Activated CD4-positive, alpha-beta T cell treated with anti-CD3 and anti-CD28 coated beads, Interleukin-2, Interleukin-6, amounts not matched to agents 100 ng/mL and 50 ng/mL, durations not matched to agents 16 hours and 8 hours (primary cell): ENCODE results near the gene FAM219A.
A peak's percentile ranks its signal among the peaks of the same experiment; 100 is the strongest.

ENCODE experiments used
- DNase-seq: peaks from one replicate; pipeline ENCODE4 v3.0.0-alpha.2; 2020

FAM219A gene

DNA sequence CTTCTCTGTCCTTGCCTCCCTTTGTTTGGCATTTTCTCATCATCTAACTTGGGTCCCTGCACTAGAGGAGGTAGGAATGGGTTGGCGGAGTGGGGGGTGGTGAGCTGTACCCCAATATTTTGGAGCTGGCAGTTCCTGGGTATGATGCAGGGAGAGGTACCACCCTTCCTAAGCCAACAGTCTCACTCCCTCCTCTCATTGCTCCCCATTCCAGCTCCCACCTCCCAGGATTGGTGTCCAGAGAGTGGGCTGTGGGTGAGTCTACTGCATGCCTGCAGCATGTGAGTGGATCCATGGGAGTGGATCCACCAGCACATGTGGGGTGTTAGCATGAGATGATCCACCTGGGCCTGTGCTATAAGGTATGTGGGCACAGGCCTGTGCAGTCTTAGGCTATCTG lies 59.5 kb downstream of the FAM219A start:
- no peak for DNase-seq

DNA sequence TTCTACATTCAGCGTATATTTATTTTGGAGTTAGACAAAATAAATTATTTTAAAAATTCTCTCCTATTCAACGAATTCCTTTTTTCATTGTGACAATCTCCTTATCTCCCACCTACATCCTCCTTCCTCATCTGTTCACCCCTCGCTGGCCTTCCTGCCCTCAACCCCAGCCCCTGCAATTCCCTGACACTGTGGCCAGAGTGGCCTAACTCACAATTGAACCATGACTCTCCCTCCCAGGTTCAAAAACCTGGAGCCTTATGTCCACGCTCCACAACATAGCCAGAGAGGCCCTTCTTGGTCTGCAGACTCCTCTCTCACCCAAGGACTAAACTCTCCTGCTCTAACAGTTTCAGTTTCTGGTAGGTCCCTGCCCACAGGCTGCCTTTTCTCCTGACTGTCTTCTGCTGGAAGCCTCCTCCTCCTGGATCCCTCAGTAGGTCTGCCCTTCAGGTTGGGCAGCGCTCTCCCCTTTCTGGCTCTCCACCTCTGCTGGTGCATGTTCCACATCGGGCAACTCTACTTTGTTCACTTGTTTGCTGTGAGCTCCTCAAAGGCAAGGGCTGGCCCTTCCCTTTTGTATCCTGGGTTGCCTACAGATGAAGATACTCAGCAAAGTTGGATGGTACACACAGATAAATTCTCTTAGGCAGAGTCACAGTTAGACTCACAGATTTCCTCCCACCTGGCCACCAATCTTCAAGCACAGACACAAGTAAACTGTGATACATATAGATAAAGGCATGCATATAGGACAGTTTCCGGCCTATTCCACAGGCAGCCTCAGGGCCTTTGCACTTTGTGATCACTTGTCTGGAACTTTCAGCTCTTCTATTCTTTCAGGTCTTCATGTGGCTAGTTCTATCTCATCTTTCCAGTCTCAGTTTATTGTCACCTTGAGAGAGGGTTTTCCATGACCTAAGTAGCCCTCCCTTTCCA lies 61.8 kb downstream of the FAM219A start:
- no peak for DNase-seq

GRCh38 chr9:34392511-34392910 lies 65.9 kb downstream of the FAM219A start:
- no peak for DNase-seq

DNA sequence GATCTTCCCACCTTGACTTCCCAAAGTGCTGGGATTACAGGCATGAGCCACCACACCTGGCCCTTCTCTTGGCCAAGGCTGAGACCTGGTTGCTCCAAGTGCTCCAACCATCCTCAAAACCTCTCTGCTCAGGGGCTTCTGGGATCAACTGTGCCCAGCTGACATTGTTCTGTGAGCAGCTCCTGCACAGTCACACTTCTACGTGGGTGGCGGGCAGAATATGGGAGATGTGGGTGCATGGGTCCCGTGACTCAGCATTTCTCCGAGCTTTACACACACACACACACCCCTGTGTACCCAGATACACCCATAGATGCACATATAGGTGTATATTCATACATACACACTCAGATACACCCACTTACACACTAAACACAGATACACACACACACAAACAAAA lies 71.1 kb downstream of the FAM219A start:
- no peak for DNase-seq

- DNase-seq: no peak
Measured at GRCh38 chr9:34386656-34387055, 71.7 kb downstream of the FAM219A start.

DNA sequence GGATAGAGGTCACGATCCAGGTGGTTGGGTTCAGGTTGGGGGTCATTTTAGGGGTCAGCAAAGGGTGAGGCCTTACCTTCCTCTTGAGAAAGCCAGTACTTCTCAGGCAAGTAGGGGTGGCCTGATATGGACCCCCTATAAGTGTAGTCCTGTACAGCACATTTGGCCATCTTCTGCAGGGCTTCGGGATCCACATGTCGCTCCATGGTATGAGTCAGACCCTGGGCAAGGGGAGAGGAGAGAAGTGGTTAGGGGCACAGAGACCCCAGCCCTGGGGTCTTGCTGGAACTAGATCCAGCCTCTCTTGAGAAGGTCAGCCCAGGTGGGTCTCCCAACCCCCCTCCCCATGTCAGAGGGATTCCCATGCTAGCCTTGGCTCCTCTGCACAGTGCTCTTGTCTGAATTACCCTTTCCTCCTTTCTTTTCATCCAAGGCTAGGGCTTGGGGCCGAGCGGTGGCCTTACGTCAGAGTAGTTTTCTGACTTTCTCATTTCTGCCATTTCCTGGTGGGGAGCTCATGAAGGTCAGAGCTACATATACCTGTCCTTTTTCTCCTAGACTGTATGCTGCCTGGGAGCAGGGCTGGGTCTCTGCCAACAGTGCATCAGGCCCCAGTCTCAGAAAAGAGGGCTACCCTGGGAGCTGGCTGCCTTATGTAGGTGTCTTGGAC lies 72.7 kb downstream of the FAM219A start:
- DNase-seq: no peak

- no peak for DNase-seq
Measured at GRCh38 chr9:34384368-34385165, 73.8 kb downstream of the FAM219A start.

- DNase-seq: no peak
Measured at GRCh38 chr9:34383904-34384303, 74.5 kb downstream of the FAM219A start.

DNA sequence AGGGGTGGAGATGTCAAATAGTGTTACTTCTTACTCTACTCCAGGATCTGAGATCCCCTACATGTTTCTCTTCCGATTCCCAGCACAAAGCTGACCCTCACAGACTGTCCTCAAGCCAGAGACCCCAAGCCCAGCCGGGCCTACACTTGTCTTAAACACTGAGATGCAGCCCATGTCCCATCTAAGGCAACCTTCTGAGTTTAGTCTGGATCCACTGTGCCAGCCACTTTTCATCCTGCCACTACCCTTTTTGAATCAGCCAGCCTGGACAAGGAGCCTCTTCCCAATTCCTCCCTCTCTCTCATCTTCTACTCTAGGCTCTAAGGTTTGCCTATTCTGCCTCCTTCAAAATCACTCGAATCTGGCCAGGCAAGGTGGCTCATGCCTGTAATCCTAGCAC lies 75.5 kb downstream of the FAM219A start:
- no peak for DNase-seq

DNA sequence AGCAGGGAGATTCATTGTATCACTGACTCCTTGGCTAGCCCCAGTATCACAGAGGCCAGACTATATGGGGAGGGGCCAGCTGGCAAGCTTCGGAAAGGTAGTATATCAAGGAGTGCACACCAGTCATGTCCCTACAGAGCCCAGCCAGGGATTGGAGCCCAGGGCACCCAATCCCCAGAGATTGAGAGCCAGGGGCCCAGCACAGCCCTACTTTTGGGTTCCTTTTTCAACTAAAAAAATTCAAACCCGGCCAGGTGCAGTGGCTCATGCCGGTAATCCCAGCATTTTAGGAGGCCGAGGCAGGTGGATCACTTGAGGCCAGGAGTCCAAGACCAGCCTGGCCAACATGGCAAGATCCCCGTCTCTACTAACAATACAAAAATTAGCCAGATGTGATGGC lies 76.3 kb downstream of the FAM219A start:
- DNase-seq: no peak

GRCh38 chr9:34381323-34381722 lies 77.0 kb downstream of the FAM219A start:
- no peak for DNase-seq

DNA sequence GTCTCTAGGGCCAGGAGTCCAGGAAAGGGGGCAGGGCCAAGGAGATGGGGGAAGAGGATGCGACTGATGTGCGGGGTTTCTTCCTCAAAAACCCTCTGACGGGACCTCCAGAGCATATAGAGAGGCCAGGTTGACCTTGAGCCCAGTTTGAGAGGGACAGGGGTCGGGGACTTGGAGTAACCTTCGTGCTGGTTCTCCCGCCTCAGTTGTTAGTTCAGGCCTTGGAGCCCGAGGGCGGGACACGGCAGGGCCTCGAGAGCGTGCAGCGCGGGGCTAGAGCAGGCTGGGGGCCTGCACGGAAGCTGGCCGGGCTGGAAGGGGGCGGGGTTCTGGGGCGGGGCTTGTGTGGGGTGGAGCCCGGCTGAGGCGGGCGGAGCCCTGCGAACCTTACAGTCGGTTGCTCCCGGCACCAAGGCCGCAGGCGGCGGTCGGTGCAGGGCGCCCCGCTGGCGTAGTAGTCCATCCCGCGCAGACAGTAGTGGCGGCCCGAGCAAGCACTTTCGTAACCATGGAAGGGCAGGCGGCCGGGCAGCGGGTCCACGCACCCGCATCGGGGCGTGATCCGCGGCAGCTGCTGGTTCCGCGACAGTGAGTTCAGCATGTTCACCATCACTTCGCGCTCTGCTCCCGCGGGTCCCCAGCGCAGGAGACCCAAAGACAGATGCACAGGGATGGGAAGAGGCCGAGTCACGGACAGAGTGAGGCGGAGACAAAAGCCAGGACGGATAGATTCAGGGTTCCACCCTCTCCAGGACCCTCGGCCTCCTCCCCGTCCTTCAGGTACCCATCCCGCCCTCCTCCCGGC lies 77.7 kb downstream of the FAM219A start:
- peak; percentile 85 for DNase-seq

DNA sequence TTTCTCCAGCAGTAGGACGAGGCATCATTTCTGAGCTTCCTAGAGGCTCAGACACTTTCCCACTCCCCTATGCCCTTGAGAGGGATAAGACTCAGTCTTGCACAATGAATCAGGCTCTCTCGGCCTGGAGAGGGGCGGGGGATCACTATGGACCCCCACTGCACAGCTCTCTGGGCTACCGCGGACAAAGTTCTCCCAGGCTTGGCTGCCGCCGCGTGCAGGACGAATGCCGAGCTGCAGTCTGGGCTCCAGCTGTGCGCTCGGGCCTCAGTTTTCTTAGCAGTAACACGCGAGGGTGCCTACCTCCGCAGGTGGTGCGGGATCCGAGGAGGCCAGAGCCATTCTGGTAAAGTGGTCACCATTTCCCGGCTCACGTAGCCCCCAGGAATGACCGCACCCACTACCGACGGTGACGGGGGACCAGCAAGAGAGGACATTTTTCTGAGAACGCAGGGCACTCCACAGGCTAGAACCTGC lies 78.3 kb downstream of the FAM219A start:
- DNase-seq: no peak

GRCh38 chr9:34379334-34380033 lies 78.9 kb downstream of the FAM219A start:
- DNase-seq: peak; percentile 95

GRCh38 chr9:34378376-34379060 lies 79.9 kb downstream of the FAM219A start:
- no peak for DNase-seq

DNA sequence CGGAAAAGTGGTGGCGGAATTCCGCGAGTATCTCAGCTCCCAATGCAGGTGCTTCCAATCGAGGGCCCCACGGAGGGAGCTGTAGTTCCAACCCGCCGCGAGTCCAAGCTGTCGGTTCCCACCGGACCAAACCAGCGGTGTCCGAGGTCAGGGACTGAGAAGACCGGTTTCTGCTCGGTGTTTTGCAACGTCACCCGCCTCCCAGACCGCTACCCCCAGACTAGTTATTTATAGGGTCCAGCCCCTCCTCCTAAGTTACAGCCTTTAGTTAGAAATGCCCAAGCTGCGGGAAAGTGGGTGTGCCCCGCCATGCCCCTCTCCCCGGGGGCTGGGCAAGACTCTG lies 81.0 kb downstream of the FAM219A start:
- no peak for DNase-seq

- DNase-seq: peak; percentile 97
Measured at GRCh38 chr9:34376596-34377403, 81.6 kb downstream of the FAM219A start, which contains the start of gene MYORG. Gene MYORG (minus strand): TSS chr9:34376898. CDS start chr9:34372943, 3,955 bp downstream.

- DNase-seq: peak; percentile 58
Measured at GRCh38 chr9:34375901-34376595, 82.3 kb downstream of the FAM219A start.

DNA sequence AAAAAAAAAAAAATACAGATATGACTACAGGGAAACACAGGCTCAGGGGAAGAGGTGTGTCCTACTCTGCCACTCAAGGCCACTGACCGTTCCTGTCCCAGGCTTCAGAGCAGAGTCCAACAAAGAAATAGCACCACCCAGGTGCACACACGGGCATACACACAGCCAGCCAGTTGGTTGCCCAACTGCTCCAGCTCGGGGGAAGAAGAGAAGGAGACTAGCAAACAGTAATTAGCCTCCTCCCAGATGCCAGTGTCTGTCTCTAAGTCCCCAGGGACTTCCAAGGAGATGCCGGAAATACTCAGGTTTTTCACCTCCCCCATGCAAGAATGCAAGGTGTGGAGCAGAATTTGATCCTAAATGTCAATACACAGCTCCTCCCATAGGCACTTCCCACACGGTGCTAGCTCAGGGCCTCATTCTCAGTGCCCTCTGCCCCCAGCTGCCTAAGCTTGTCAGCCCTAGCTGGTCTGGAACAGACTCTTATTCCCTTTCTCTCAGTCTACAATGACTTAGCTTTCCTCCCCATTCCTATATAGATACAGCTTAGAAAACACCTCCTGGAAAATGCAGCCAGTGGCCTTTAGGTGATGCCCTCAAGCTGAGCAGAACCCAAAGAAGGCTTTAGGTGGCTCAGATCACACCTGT lies 83.3 kb downstream of the FAM219A start:
- no peak for DNase-seq
